HTERT RPE-1 (cell line): ENCODE results near the gene OR11G2.
"Not testable (repeated sequence)": the region's sequence is repeated elsewhere in the genome, so short reads cannot be mapped to it uniquely, and the experiment has no call there.

Experiments used
- in situ Hi-C: fragments of 300-500 bp; cut with MboI; formaldehyde crosslinking; loops from 4 replicates; pipeline ENCODE4 v1.14.3; 2020; ENCODE audit warnings: low sequenced_read_pairs

Gene OR11G2

GRCh38 chr14:20219033-20219432, 28.3 kb downstream of the OR11G2 start:
- in situ Hi-C loops: no loop called here

GRCh38 chr14:20223410-20223809, 32.7 kb downstream of the OR11G2 start, which contains the start of gene OR11H6:
Gene OR11H6, plus strand, starts transcription at chr14:20223710. Its CDS starts 0 bp downstream, at chr14:20223710.
- in situ Hi-C loops: no loop called here

- in situ Hi-C loops: no loop called here
Measured at GRCh38 chr14:20228681-20229080, 38.0 kb downstream of the OR11G2 start, which contains the start of gene OR11H7. Gene OR11H7, plus strand, starts transcription at chr14:20228981.

DNA sequence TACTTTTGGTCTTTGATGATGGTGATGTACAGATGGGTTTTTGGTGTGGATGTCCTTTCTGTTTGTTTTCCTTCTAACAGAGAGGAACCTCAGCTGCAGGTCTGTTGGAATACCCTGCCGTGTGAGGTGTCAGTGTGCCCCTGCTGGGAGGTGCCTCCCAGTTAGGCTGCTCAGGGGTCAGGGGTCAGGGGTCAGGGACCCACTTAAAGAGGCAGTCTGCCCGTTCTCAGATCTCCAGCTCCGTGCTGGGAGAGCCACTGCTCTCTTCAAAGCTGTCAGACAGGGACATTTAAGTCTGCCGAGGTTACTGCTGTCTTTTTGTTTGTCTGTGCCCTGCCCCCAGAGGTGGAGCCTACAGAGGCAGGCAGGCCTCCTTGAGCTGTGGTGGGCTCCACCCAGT, 44.7 kb downstream of the OR11G2 start:
- in situ Hi-C loops: not testable (repeated sequence)

DNA sequence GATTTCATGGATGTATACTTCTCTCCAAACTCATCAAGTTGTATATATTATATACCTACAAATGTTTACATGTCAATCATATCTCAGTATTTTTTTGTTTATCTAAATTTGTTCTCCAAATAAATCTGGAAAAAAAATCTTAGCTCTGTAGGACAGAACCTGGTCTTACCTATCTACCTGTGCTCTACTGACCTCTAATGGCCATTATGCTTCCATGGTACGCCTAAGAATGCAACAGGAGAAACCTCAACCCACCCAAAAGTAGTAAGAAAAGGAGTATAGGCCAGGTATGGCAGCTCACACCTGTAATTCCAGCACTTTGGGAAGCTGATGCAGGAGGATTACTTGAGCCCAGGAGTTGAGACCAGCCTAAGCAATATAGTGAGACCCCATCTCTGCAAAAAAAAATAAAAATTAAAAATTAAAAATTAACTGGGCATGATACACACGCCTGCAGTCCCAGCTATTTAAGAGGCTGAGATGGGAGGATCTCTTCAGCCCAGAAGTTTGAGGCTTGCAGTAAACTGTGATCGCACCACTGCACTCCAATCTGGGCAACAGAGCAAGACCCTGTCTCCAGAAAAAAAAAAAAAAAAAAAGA, 57.0 kb downstream of the OR11G2 start:
- in situ Hi-C loops: no loop called here
